HG02970 (cell line): Measurements from ENCODE around the gene FAM25A.

Experiments
- ATAC-seq: cut with Tn5 transposase; IDR thresholded peaks from one replicate; pipeline ENCODE4 v1.9.1; 2021; ENCODE audit warnings: mild to moderate bottlenecking, moderate library complexity, moderate number of reproducible peaks; ENCODE audit not compliant: unreplicated experiment, low FRiP score

FAM25A gene

DNA sequence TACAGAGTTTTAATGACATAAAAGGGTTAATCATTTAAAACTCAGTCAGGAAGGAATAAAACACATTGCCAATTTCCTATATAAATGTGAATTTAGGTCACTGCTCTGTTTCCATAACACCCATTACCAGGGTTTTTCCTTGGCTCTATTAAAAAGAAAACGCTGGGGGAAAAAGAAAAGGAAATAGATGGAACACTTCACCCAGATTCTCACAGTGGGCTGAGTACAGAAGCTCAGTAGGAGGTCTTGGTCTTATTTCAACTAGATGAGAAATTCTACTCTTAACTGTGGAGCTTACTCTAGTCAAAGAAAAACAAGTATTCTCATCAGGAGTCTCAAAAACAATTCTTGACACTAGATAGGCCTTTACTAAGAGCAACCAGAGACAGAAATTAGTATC, 38.1 kb downstream of the FAM25A start:
- no peak for ATAC-seq

DNA sequence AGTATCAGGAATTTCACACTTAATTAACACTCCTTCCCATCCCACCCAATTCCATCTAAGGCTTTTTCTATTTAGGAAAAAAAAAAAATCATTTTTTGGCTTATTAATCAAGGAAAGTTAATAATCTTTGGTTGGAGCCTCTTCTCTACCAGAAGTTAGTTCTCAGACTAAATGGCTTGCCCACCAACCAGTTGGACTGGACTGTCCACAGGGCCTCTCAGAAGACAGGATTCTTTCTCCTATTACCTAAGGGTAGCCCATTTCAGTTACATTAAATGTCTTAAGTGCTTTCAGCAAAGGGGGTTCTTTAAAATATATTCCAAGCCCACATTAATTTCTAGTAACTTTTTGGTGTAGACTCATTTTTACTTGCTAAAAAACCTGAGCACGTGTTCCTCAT, 39.3 kb downstream of the FAM25A start:
- ATAC-seq: no peak

- no peak for ATAC-seq
These were observed 40.3 kb downstream of the FAM25A start for GRCh38 chr10:87060280-87060928.

DNA sequence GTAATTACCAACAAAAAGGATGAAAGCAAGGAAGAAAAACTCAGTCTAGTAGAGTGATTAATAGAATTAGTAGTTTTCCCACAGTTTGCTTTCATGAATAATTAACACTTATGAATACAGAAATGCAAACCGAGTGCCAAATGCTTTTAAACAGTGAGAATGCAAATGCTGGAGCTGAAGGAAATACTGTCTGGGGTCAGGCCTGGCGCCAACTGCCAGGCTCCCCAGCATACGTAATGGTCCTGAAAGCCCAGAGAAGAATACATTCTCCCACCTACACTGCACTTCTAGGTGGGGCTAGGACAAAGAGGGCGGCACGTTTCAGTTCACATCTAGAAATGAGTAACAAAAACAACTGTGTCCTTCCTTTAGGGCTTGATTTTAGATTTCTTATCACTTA, 44.6 kb downstream of the FAM25A start:
- no peak for ATAC-seq

DNA sequence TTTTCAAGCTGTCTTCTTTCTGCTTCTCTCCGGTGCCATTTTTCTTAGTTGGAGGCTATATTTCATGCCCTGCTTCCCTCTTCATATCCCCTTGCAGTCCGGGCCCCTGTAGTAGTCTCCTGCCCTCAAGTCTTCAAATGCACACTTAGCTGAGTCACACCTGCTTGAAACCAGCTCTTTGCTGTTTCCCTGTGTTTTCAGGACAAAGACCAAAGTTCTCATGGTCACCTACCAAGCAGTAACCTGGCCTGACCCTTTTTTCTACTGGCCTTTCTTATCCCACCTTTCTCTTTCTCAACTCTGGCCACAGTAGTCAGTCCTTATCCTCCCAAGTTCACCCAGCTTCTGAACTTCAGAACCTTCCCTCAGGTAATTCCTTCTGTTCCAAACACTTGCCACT, 46.1 kb downstream of the FAM25A start:
- ATAC-seq: no peak

- ATAC-seq: no peak
These were observed 46.8 kb downstream of the FAM25A start for GRCh38 chr10:87066865-87067264.

DNA sequence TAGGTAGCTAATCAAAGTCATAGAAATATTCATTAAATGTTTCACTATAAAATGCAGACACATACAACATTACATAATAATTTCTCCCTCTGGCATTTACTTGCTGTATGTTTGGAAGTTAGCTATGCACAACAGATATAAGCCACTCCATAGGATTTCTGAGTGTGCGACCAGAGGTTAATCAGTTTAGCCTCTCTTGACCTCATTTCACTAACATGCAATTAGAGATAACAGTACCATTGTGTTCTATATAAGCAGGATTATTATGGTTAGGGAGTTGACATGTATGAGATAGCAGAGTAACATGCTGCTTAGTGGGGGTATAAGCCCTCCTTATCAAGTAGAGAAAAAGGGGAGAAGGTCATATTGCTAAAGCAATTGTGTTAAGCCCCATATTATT, 48.2 kb downstream of the FAM25A start:
- no peak for ATAC-seq

- ATAC-seq: no peak
These were observed 52.4 kb downstream of the FAM25A start for GRCh38 chr10:87072449-87072848.
